ENCODE results near the gene ADRA2C.

ADRA2C gene

DNA sequence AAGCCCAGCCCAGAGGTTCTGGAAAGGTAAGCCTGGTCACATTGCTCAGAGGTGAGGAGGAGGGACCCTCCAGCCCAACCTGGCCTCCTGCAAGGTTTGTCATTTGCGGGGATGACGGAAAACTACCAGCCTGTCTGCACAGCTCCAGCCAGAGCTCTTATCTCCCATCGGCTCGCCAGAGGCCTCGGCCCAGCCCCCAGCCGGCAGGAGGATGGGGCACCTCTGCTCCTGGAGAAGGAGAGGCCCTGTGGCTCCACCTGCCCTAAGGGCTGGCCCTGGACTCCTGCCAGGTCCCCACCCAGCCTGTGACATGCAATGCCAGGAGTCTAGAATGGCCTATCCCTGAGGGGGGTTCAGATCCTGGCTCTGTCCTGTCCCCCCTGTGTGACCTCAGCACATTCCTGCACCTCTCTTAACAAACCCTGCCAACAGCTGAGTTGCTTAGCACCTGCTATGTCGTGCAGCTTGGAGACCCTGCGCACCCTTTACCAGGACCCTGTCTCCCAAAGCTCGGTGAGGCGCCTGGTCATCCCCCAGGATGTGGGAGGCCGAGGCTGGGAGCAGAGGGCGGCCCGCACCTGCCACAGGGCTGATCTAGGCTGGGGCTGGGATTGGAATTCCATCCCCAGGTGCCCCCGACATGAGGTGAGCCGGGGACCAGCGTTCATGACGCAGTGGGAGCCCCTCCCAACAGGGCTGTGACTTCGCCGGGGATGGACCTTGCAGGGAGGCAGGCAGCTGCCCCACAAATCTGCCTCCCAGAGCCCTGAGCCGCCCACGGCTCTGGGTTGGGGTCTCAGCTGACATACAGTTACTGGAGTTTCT, 14.4 kb downstream of the ADRA2C start:
- no peak for DNase-seq

DNA sequence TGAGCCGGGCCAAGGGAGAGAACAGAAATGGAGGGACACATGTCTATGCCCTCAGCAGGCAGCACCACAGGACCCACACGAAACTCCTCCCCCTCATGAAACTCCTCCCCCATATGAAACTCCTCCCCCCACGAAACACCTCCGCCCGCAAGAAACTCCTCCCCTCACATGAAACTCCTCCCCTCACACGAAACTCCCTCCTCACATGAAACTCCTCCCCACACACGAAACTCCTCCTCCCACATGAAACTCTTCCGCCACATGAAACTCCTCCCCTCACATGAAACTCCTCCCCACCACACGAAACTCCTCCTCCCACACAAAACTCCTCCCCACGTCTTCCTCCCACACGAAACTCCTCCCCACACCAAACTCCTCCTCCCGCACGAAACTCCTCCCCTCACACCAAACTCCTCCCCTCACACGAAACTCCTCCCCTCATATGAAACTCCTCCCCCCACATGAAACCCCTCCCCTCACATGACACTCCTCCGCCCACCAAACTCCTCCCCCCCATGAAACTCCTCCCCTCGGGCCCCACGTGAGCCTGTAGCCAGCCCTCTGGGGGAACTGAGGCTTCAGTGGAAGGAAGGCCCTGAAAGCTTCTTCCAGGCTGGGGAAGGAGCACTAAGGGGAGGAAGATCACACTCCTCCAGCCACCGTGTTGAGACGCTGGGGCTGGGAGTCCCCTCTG, 15.2 kb downstream of the ADRA2C start:
- no peak for DNase-seq

DNA sequence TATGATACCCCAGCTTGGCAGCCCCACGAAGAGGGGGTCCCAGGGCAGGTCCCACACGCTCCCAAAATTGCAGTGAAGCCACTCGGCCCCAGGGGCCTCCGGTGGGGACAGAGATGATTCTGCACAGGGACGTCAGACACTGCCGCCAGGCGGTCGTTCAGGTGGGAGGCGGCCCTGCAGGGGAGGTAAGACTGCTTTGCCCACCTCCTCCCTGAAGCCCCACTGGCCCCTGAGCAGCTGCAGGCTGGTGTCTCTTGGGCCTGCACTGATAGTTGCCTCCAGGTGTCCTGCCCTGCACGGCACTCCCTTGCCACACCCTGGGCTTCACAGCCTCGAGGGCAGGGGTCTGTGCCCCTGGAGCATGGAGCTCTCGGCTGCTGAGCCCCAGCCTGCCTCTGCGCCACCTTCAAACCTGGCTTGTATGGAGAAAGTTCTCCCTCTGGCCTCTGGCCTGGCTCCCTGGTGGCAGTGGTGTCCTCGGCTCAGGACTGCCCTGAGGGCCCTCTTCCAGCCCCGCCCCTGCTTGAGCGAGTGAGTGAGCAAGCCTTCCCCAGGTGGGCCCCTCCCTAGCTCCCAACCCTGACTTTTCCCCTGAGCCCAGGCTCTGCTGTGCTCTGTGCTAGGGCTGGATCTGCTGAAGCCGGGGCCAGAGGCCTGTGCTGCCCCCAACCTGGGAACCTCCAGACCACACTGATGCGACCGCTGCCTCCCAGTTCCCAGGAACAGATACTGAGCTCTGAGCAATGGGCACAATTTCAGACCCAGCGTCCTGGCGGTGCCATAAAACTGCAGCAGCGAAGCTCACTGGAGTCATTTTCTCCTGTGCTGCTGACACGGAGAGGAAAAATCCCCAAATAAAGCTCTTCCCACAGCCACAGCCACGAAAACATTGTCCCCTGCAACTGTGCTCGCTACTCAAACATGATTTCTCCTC, 16.1 kb downstream of the ADRA2C start:
- DNase-seq: no peak

DNA sequence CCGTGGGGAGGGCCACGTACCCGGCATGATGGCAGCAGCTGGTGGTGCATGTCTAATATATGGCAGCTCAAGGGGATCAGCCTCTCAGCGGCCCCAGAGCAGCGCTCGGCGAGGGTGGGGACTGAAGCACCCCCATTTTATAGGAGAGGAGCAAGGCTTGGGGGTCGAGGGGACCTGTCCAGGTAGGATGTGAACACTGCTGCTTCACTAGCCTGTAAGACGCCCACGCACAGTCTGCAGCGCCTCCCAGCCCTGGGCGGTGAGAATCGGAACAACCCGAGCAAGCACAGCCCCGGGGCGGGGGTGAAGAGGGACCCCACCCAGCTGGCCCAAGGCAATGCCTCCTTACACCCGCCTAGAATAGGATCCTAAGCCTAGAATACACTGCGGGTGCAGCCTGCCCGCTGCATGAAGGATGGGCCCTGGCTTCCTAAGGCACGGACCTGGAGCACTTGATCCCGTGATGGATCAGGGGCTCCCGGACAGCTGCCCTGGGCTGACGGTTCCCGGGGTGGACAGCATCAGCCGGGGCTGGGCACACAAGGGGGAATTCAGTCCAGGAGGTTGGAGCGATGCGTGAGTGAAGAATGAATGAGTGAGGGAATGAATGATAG, 17.6 kb downstream of the ADRA2C start:
- no peak for DNase-seq

DNA sequence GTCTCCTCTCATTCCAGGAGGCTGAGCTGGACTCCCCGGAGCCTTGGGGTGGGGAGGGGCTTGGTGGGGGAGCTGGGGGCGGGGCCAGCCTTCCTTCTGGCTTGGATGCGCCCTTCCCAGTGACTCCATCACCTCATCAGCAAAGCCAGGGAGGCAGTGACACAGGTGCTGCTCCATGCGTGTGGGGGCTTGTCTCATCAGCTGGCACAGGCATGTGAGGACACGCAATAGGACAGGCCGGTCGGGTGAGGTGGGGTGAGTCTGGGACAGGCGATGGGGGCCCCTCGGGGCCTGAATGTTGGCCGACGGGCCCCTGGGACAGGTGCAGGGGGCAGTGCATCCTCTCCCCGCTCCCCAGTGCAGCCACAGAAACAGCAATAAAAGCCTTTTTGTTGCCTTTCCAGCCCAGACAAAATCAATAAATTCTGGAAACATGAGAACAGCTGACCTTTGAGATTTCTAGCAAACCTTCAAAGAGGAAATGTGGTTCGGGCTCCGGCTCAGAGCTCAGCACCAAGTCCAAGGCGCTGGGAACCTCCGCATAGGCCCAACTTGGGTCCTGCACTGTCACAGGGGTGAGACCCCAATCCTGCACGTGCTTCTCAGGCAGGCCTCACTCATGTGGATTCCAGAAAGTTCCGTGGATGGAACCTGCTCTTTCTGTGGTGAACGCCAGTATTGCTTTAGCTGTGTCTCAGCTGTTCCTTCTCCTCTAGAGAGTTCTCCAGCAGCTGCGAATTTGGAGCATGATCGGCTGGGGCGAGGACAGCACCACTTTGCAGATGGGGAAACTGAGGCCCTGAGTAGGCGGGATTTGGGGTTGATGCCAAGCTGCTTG, 18.5 kb downstream of the ADRA2C start:
- no peak for DNase-seq

DNA sequence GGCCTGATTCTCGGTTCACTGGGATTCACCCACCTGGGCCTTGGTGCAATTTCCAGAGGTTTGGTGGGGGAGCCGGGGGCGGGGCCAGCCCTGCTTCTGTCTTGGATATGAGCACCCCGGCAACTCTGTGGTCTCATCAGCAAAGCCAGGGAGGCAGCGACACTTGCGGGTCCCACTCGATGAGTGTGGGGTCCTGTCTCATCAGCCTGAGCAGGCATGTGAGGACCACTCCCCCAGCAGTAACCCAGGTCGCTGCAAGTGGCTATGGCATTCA, 19.0 kb downstream of the ADRA2C start:
- DNase-seq: no peak

DNA sequence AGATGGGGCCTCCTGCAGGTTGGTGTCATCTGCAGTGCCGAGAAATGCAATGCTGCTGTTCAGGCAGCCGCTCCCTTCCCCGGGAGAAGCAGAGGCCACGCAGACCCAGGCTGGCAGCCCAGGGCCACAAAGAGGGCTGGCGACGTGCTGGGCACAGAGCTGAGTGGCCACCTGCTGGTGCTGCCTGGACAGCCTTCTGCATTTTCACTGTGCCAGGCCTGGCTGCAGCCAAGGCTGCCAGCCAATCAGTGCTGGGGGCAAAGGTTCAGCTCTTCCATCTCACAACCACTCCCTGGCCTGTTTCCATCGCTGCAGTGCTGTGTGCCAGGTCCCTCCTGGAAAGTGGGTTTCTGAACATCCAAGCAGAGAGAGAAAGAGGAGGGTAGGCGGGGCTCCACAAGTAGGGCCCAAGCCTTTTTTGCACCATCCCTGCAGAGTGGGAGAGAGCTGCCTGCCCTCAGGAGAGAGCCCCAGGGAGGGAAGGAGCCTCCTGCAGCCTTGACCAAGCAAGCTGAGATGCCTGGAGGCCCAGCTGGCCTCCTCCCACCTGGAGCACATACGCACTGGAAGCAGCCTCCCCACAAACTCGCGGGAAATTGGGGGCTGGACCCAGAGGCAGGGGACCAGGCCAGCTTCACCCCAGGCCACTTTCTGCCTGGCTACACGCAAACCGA, 20.1 kb downstream of the ADRA2C start:
- no peak for DNase-seq

DNA sequence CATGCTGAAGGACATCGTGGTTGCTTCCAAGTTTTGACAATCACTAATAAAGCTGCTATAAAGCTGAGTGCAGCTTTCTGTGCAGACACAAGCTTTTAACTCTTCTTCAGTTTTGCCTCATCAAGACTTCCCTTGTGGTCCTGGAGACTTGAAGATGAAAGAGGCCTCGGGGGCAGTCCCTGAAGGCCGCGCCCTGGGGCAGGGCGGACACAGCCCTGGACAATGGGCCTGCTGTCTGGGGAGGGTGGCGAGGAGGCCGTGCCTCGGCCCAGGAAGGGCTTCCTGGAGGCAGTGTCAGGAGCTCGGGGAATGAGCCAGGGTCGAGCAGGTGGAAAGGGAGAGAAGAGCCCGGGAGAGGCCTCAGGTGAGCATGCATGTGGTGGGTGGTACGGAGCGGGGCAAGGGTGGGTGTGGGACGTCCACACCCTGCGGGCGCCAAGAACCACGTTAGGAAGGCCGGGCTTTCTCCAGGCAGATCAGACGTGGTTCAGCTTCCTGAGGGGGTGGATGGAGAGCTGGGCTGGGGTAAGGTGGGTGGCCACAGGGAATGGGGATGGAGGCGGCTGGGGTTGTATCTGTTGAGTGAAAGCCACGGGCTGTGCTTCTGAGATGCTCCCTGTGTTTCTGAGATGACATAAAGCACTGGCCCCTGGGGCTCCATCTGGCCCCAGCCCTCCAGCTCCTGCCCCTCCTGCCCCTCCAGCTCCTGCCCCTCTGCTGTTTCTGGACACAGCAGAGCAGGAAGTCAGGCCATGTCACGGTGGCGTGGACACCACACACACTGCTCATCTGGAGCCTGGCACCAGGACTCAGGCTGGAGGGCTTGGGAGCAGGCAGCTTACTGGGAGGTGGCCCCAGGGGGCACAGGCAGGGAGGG, 21.5 kb downstream of the ADRA2C start:
- DNase-seq: no peak

DNA sequence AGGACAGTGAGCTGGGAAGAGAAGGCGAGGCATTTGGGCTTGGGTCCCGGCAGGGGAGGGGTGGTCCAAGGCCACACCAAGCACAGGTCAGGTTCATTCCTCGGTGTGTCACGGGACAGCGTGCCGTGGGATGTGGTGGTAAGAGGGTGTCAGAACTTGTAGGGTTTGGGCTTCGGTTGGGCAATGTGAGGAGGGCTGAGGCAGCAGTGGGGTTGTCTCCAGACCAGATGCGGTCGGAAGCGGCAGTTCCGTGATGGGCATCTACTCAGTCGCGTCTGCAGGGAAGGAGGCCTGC, 22.1 kb downstream of the ADRA2C start:
- DNase-seq: no peak

DNA sequence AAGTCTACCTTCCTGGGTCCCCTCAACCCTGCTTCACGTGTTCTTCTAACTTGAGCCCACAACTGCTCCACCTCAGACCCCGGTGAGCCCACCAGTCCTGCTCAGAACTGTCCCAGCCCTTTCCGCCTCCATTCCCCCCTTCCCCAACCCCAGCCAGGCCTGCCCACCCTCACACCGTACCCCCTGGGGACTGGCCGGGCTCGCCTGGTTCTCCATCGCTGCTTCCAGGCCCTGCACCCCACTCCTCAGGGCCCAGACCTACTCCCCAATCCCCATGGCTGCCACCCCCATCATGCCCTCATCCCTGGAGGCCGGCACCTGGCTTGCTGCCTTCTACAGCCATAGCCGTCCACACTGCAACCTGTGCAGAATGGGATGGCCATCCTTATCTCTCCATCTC, 23.4 kb downstream of the ADRA2C start:
- no peak for DNase-seq

DNA sequence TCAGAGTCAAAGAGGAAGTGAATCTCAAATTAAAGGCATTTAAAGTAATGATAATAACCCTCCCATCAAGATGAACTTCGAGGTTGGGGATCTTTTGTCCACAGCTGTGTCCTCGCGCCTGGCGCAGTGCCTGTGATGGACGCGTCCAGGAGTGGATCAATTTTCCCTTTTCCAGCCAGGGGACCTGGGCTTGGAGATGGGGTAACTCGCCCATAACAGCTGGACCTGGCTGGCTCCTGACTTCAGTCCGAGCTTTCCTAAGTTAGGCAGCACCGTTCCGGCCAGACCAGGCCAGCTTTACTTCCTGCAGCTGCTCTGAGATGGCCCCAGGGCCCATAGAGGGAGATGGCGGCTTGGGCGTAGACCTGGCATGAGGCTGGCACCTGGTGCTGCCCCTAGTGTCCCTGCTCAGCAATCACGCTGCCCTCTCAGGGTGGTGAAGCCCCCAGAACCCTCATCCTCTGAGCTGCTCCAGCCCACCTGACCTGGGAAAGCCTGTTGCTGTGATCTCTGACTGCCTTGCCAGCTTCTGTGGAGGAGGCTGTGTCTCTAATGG, 23.9 kb downstream of the ADRA2C start:
- DNase-seq: no peak

DNA sequence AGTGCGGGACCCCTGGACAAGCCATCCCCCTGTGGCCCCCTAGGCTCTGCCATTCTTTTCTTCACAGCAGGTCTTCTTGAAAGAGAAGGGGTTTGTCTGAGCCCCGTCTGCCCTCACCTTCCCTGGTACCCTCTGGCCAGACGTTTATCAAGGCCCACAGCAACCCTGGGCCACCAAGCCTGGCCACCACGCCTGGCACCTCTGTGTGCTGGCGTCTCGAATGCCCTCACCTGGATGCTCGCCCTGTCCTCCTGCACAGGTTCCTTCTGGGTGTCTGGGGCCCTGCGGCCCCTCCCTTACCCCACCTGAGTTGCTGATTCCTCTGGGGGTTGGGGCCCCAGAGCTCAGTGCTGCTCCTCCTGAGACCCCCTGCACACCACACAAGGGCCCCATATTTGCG, 25.1 kb downstream of the ADRA2C start:
- DNase-seq: no peak

DNA sequence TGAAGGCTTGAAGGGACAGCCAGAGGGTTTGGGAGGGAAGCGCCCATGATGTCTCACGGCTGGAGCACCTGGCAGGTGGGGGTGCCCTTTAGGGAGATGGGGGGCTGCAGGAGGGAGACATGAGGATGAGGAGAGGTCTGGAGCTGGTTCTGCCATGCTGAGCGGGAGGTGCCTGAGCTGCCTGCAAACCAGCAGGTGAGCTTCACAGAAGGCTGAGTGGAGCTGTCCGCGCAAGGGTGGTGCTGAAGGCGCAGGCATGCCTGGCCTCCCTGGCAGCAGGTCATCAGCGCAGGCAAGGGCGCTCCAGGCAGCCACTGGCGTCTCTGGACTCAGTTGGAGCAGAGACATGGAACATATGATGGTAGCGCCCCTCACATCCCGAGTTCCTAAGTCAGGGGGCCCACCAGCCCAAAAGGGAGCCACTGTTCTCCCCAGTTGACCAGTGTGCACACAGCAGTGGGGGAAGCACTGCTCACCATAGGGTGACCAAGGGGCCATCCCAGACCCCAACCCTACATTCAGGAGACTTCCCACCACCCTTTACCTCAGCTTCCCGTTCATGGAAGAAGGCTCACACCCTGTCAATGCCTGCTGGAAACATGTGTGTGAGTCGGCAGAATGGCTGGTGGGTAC, 25.8 kb downstream of the ADRA2C start:
- peak; percentile 20 for DNase-seq

DNA sequence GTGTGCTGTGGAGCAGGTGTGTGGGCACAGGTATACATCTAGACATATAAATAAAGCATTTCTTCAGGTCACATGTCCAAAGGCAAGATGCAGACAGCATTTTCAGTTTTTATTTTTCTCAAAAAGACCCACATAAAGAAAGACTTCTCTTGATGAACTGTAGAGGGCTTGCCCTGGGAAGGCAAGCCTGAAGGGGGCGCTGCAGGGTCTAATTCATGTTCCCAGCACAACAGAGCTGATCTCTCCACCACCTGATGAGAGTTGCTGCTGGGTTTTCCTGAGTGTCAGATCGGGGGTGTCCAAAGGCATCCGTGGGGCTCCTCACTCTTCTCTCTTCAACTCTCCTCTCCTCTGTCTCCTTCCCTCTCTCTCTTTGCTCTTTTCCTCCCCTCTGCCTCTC, 26.6 kb downstream of the ADRA2C start:
- DNase-seq: no peak

DNA sequence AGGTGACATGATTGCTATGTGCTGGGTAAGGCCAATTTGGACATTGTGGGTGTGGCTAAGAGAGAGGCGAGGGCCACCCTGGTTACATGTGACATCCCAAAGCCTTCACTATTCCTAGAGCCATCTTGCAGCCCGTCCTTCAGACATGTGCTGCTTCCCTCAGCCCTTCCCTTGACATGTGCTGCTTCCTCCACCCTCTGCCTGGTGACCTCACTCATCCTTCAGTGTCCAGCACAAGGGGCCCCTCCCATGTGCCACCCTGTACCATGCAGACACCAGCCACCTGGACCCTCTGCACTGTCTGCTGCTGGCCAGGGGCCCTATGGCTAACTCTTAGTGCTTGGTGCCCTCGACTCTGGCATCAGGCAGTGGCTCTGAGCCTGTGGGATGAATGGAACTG, 27.4 kb downstream of the ADRA2C start:
- DNase-seq: no peak

DNA sequence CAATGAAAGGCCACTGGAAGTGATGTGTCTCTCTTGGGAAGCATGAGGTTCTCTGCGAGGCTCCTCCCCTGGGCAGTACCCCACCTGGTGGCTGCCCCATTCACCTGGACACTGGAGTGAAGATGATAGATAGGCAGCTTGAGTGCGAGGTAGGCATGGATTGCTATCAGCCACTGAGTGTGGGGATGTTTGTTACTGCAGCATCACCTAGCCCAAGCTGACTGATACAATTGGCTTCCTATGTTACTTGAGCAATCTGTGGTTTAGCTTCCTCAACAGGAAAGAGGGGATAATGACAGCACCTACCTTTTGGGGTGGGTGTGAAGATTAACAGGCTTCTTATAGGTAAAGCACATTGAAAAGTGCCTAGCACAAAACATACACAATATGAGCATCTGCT, 30.8 kb downstream of the ADRA2C start:
- no peak for DNase-seq

DNA sequence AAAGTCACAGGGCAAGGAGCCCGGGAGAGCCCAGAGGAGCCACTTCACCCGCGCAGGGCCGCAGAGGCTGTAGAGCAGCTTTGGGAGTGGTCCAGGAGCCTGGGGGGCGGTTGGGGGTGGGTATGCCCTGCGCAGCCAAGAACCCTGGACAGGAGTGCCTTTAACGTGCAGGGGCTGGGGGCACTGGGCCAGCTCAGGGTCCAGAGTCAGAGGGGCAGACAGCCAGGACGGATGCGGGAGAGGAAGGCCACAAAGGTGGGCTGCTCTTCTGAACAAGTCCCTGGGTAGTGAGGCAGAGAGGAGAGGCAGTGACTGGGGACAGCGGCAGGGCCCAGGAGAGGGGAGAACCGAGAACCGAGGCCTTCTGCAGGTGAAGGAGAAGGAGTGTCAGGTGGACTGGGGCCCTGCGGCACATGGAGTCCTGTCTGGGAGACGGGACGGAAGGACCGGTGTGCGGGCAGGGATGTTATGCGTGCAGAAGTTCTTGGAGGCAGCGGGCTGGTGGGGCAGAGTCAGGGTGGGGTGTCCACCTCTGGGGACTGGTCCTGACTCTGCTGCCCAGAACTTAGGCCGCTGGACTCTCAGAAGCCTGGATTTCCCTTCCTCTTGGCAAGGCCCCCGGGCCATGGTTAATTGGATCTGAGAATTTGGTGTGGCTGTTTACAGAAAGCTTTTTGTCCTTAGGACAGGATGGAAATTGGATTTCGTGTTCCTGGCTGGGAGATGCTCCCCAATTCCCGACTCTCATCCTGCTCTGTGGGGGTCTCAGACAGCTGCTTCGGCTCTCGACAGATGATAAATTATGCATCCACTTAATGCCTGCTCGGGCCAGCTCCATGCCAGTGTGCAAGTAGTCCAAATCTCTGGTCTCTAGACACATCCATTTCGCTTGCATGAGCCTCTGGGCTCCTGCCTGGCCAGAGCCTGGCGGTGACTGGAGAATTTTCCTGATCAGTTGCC, 31.9 kb downstream of the ADRA2C start:
- DNase-seq: no peak

DNA sequence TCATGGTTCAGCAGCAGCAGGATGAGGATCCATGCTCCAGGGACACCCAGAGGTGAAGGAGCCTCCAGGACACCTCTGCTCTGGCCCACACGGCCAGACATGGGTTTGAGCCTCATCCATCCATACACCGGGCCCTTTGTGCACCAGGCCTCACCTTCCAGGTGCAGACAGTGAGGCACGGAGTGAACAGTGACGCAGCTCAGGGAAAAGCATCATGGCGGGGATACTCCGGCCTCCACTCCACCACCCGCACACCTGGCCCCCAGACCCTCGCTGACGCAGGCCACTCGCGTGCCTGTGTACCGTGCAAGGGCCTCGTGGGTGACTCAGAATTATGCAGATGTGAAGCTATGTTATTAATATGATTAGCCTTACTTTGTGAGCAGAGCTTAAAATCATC, 33.3 kb downstream of the ADRA2C start:
- no peak for DNase-seq

DNA sequence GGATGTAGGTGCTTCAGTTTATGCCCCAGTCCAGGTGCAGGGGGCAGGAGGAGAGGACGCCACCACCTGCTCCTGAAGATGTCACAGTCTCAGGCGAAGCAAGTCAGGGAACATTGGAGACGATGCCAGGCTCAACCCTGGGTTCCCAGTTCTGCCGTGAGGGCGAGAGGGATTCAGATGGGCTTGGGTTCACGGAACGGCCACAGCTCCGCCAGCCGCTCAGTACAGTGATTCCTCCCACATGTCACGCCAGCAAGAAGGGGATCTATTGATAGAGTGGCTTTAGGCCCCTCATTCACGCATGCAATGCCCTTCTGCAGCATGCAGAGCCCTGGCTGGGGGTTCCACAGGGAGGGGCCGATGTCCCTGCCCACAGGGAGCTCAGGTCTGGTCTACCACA, 34.2 kb downstream of the ADRA2C start:
- no peak for DNase-seq
